ENCODE data around the gene ZNF93. TPM values are rescaled to one million over a fixed set of nuclear protein-coding genes. Genes with fewer than 3 reads are reported as not detected.
"Not testable (repeated sequence)": the region's sequence is repeated elsewhere in the genome, so short reads cannot be mapped to it uniquely, and the experiment has no call there.

Gene ZNF93
- total RNA-seq, 2 donors from 2014 or later, result 3.9 to 4.9 TPM

GRCh38 chr19:19964416-19964815 lies 63.7 kb downstream of the ZNF93 start:
- Histone ChIP-seq H3K9ac (ENCODE audit: low read depth in 2 of 2, low read length in 2 of 2) (no peak overlapping the region), H3K36me3 (no peaks in the 10 kb centered on the region), H3K4me3 (no peak overlapping the region), H3K4me1 (no peaks in the 10 kb centered on the region), H3K9me3 (no peaks in the 10 kb centered on the region), H3K27ac (no peak overlapping the region), H3K27me3 (no peaks in the 10 kb centered on the region)
- DNase-seq, result no peak
- intact Hi-C loops (cut with DNase I), result no loop called here
- TF ChIP-seq CTCF (IDR thresholded peaks at IDR 0.05), result no peak

GRCh38 chr19:19966126-19966525 lies 65.4 kb downstream of the ZNF93 start:
- H3K27ac ChIP-seq; H3K27me3 ChIP-seq; H3K9me3 ChIP-seq; H3K4me1 ChIP-seq; H3K36me3 ChIP-seq; H3K9ac ChIP-seq (ENCODE audit: low read depth in 2 of 2, low read length in 2 of 2); H3K4me3 ChIP-seq; intact Hi-C loops (cut with DNase I); DNase-seq: not testable (repeated sequence)

GRCh38 chr19:19966862-19967261 lies 66.1 kb downstream of the ZNF93 start:
- H3K9me3 ChIP-seq, result no peaks in the 10 kb centered on the region
- H3K9ac ChIP-seq (ENCODE audit: low read depth in 2 of 2, low read length in 2 of 2), result no peak overlapping the region
- TF ChIP-seq CTCF (IDR thresholded peaks at IDR 0.05), result no peak
- no peak overlapping the region for H3K27ac ChIP-seq
- no peaks in the 10 kb centered on the region for H3K4me1 ChIP-seq
- no peak overlapping the region for H3K4me3 ChIP-seq
- intact Hi-C loops (cut with DNase I), result no loop called here
- no peaks in the 10 kb centered on the region for H3K36me3 ChIP-seq
- no peaks in the 10 kb centered on the region for H3K27me3 ChIP-seq
- DNase-seq, result no peak

Other genes starting within 250 kb of the ZNF93 start
- gene ATP13A1, start 237.3 kb upstream of the ZNF93 start, total RNA-seq, result 10 to 100 TPM; 46.0 to 77.4 TPM
- 10 to 100 TPM; 13.9 to 15.9 TPM for gene ZNF101, start 232.1 kb upstream of the ZNF93 start, total RNA-seq
- 1 to 10 TPM; 2.6 to 4.8 TPM for gene ZNF14, start 167.8 kb upstream of the ZNF93 start, total RNA-seq
- 10 to 100 TPM; 15.3 to 18.7 TPM for gene ZNF506, start 79.2 kb upstream of the ZNF93 start, total RNA-seq
- gene ZNF253, start 35.1 kb upstream of the ZNF93 start, total RNA-seq, result 1 to 10 TPM; 8.0 to 9.0 TPM
- gene ZNF682, start 138.6 kb downstream of the ZNF93 start, total RNA-seq, result 1 to 10 TPM; 1.7 to 5.5 TPM
- 1 to 10 TPM; 3.4 to 6.8 TPM for gene ZNF90, start 177.1 kb downstream of the ZNF93 start, total RNA-seq

Data from colonic mucosa (tissue), 4 donors.